ENCODE data around the gene ITGA5.

- no peak for TF ChIP-seq POLR2A (IDR thresholded peaks at IDR 0.05)
- TF ChIP-seq CTCF (IDR thresholded peaks at IDR 0.05), result no peak
Observed at GRCh38 chr12:54374562-54375258, 44.4 kb downstream of the ITGA5 start.

Data from body of pancreas (tissue), 4 donors.